ENCODE results near the gene APOLD1.
"Not testable (repeated sequence)": the region's sequence is repeated elsewhere in the genome, so short reads cannot be mapped to it uniquely, and the experiment has no call there.

Gene APOLD1

GRCh38 chr12:12839003-12839395, 53.5 kb downstream of the APOLD1 start:
- no peak for DNase-seq (ENCODE audit: low read depth in 1 of 2, low spot score in 1 of 2)

GRCh38 chr12:12839439-12839838, 54.0 kb downstream of the APOLD1 start:
- not testable (repeated sequence) for DNase-seq (ENCODE audit: low read depth in 1 of 2, low spot score in 1 of 2)

- DNase-seq (ENCODE audit: low read depth in 1 of 2, low spot score in 1 of 2) = no peak
Measured at GRCh38 chr12:12839873-12840579, 54.6 kb downstream of the APOLD1 start.

GRCh38 chr12:12840580-12840899, 55.1 kb downstream of the APOLD1 start:
- no peak for DNase-seq (ENCODE audit: low read depth in 1 of 2, low spot score in 1 of 2)
